Brain microvascular endothelial cell (primary cell): ENCODE data around the gene CERS6.

Experiments used
- DNase-seq: peaks from one replicate; pipeline ENCODE4 v3.0.0-alpha.2; 2020
- H3K27ac ChIP-seq: fragments of 250-450 bp; sonication (Bioruptor Pico); 2 replicates; pipeline ENCODE4 v1.5.1; 2020; ENCODE audit warnings: mild to moderate bottlenecking, moderate library complexity
- H3K27me3 ChIP-seq: fragments of 250-450 bp; sonication (Bioruptor Pico); replicated peaks from 2 replicates; pipeline ENCODE4 v1.5.1; 2020; ENCODE audit warnings: mild to moderate bottlenecking
- H3K36me3 ChIP-seq: fragments of 250-450 bp; sonication (Bioruptor Pico); replicated peaks from 2 replicates; pipeline ENCODE4 v1.5.1; 2020; ENCODE audit warnings: mild to moderate bottlenecking
- H3K4me3 ChIP-seq: 2 replicates; pipeline ENCODE4 v1.5.1; 2011; ENCODE audit warnings: low read depth, mild to moderate bottlenecking, control low read depth, low read length, moderate library complexity
- CTCF ChIP-seq: IDR thresholded peaks from 2 replicates; pipeline ENCODE4 v1.5.1; 2011; ENCODE audit warnings: low read depth, mild to moderate bottlenecking, moderate library complexity, low read length, control low read depth, inconsistent platforms; ENCODE audit errors: missing control alignments
- in situ Hi-C: cut with HindIII; loops from 2 replicates; pipeline ENCODE4 v1.10.0; 2017; ENCODE audit warnings: low sequenced_read_pairs, low pct_ligation_motif_present

The CERS6 gene

GRCh38 chr2:168530982-168531622 lies 75.0 kb downstream of the CERS6 start:
- H3K36me3 ChIP-seq = no peaks in the 10 kb centered on the region
- H3K27me3 ChIP-seq = no peaks in the 10 kb centered on the region
- no peak overlapping the region for H3K4me3 ChIP-seq
- TF ChIP-seq CTCF = no peak
- H3K27ac ChIP-seq = no peak overlapping the region
- in situ Hi-C loops = no loop called here
- DNase-seq = no peak

- Histone ChIP-seq H3K36me3 (no peaks in the 10 kb centered on the region), H3K4me3 (no peak overlapping the region), H3K27me3 (no peaks in the 10 kb centered on the region), H3K27ac (no peak overlapping the region)
- no peak for TF ChIP-seq CTCF
- in situ Hi-C loops = no loop called here
- no peak for DNase-seq
Observed at GRCh38 chr2:168534926-168535325, 78.9 kb downstream of the CERS6 start.

- TF ChIP-seq CTCF = no peak
- Histone ChIP-seq H3K27me3 (no peaks in the 10 kb centered on the region), H3K4me3 (no peak overlapping the region), H3K36me3 (no peaks in the 10 kb centered on the region), H3K27ac (no peak overlapping the region)
- DNase-seq = no peak
- in situ Hi-C loops = no loop called here
Observed at GRCh38 chr2:168536925-168537466, 80.9 kb downstream of the CERS6 start.

GRCh38 chr2:168538133-168538532 lies 82.1 kb downstream of the CERS6 start:
- no peak for DNase-seq

GRCh38 chr2:168538534-168538933 lies 82.5 kb downstream of the CERS6 start:
- no peak for TF ChIP-seq CTCF
- DNase-seq = no peak
- Histone ChIP-seq H3K4me3 (no peak overlapping the region), H3K36me3 (no peaks in the 10 kb centered on the region), H3K27me3 (no peaks in the 10 kb centered on the region), H3K27ac (no peak overlapping the region)
- in situ Hi-C loops = no loop called here

More at GRCh38 chr2:168538133-168538532, 82.1 kb downstream of the CERS6 start:
- H3K4me3 ChIP-seq = no peak overlapping the region
- H3K27me3 ChIP-seq = no peaks in the 10 kb centered on the region
- in situ Hi-C loops = no loop called here
- no peak for TF ChIP-seq CTCF
- no peak overlapping the region for H3K27ac ChIP-seq
- no peaks in the 10 kb centered on the region for H3K36me3 ChIP-seq

GRCh38 chr2:168539945-168540344 lies 83.9 kb downstream of the CERS6 start:
- DNase-seq = no peak
- H3K27me3 ChIP-seq = no peaks in the 10 kb centered on the region
- no peak overlapping the region for H3K4me3 ChIP-seq
- no peak overlapping the region for H3K27ac ChIP-seq
- no peaks in the 10 kb centered on the region for H3K36me3 ChIP-seq
- in situ Hi-C loops = no loop called here
- no peak for TF ChIP-seq CTCF
